ENCODE measurements around the gene FAM120A. TPM values are rescaled to one million over a fixed set of nuclear protein-coding genes. Genes with fewer than 3 reads are reported as not detected.

FAM120A gene
- total and polyA plus RNA-seq, 2 of the 13 experiments (the other 11 are each of a cell fraction or from before 2014, with no cell fraction given) = 41.3 to 44.4 TPM

- DNase-seq (ENCODE audit: low spot score) = no peak
- WGBS (ENCODE audit: low lambda C conversion rate) = 92% methylated on average over 6 of the region's 6 CpGs
- CTCF ChIA-PET (ENCODE audit: low intra/inter-chr PET ratio, low total read pairs) = no interaction called here
- Histone ChIP-seq H3K27me3 (ENCODE audit: control insufficient read depth in 1 of 2, insufficient read depth in 2 of 2, low read length in 2 of 2) (no peaks in the 10 kb centered on the region), H3K27ac (ENCODE audit: extremely low read length, insufficient read depth, low read length) (no peak overlapping the region), H3K4me3 (replicated peaks in 1 of 3; ENCODE audit: insufficient read depth in 1 of 3, low read depth in 2 of 3, low read length in 3 of 3) (no peak overlapping the region), H3K9me3 (ENCODE audit: low read length) (no peaks in the 10 kb centered on the region), H3K4me2 (ENCODE audit: low read depth, low read length) (no peak overlapping the region), H2AFZ (ENCODE audit: low read length) (no peak overlapping the region), H3K9ac (ENCODE audit: insufficient read depth, low read depth, low read length) (no peak overlapping the region), H3K79me2 (ENCODE audit: insufficient read depth, low read length) (peaks cover 18% of the 10 kb centered on the region), H3K36me3 (replicated peaks in 1 of 2; ENCODE audit: control insufficient read depth in 1 of 2, insufficient read depth in 2 of 2, low read length in 2 of 2) (no peaks in the 10 kb centered on the region), H3K4me1 (ENCODE audit: insufficient read depth, low read length) (peaks cover 19% of the 10 kb centered on the region), H4K20me1 (ENCODE audit: insufficient read depth, low read length) (no peaks in the 10 kb centered on the region; the same call in 1 of the 2 replicates)
- intact Hi-C loops (cut with micrococcal nuclease; ENCODE audit: unreplicated experiment) = no loop called here
- BruUV-seq (replicated peaks) = no TSS peak
- ATAC-seq = no peak
- in situ Hi-C loops (cut with HindIII; ENCODE audit: extremely low pct_ligation_motif_present, low pct_unique_long_range_greater_than_20kb) = no loop called here
- no peak for FAIRE-seq
- POLR2A ChIA-PET = no interaction called here
- TF ChIP-seq HOXA9 (CRISPR knock-in tag; IDR thresholded peaks at IDR 0.05; ENCODE audit: borderline replicate concordance) (no peak), SIX4 (CRISPR knock-in tag; IDR thresholded peaks at IDR 0.05) (no peak), ZNF446 (CRISPR knock-in tag; IDR thresholded peaks at IDR 0.05) (no peak), SNAI1 (CRISPR knock-in tag; IDR thresholded peaks at IDR 0.05; ENCODE audit: borderline replicate concordance) (no peak), IRF1 (CRISPR knock-in tag; IDR thresholded peaks at IDR 0.05; ENCODE audit: low read depth) (no peak), GTF3A (CRISPR knock-in tag; conservative IDR thresholded peaks at IDR 0.05) (no peak), PHF20 (CRISPR knock-in tag; IDR thresholded peaks at IDR 0.05) (no peak), KLF11 (CRISPR knock-in tag; IDR thresholded peaks at IDR 0.05) (no peak), UBTF (CRISPR knock-in tag; IDR thresholded peaks at IDR 0.05) (no peak), BATF2 (CRISPR knock-in tag; IDR thresholded peaks at IDR 0.05) (no peak), KDM5A (IDR thresholded peaks at IDR 0.05; ENCODE audit: borderline replicate concordance, low read length) (no peak), HNRNPLL (IDR thresholded peaks at IDR 0.05; ENCODE audit: low read depth, low read length, poor library complexity, severe bottlenecking) (no peak), ZNF580 (CRISPR knock-in tag; IDR thresholded peaks at IDR 0.05; ENCODE audit: borderline replicate concordance, low read depth) (no peak), ZNF784 (CRISPR knock-in tag; IDR thresholded peaks at IDR 0.05; ENCODE audit: borderline replicate concordance) (no peak), KLF12 (CRISPR knock-in tag; IDR thresholded peaks at IDR 0.05; ENCODE audit: borderline replicate concordance) (no peak)
These were observed 145.7 kb downstream of the FAM120A start for GRCh38 chr9:93597142-93597706.

Measured in HepG2 (cell line).